ENCODE measurements around the gene TET1. TPM values are rescaled to one million over a fixed set of nuclear protein-coding genes. Genes with fewer than 3 reads are reported as not detected.

Gene TET1
- total RNA-seq, 1 donor from 2014 or later, result 28.0 TPM

Small RNA genes lying within 50 kb of the gene (small RNA-seq; reads per million reads assigned to genes)
- not detected for gene RF00019 (ENCODE audit: low replicate concordance)

Other genes with a start within 250 kb of the TET1 start
- gene HNRNPH3, start 228.3 kb upstream of the TET1 start, total RNA-seq, result 67.4 TPM
- 5.4 TPM for gene PBLD, start 227.4 kb upstream of the TET1 start, total RNA-seq
- 85.3 TPM for gene RUFY2, start 153.1 kb upstream of the TET1 start, total RNA-seq
- gene DNA2, start 88.4 kb upstream of the TET1 start, total RNA-seq, result 20.7 TPM
- 24.3 TPM for gene SLC25A16, start 32.8 kb upstream of the TET1 start, total RNA-seq
- gene CCAR1, start 160.9 kb downstream of the TET1 start, total RNA-seq, result 41.1 TPM

All from temporal lobe (tissue), 2 donors.